Tibial nerve (tissue), 4 donors: ENCODE results near the gene SLC25A10. TPM values are rescaled to one million over a fixed set of nuclear protein-coding genes. Genes with fewer than 3 reads are reported as not detected.
"Not testable (repeated sequence)": the region's sequence is repeated elsewhere in the genome, so short reads cannot be mapped to it uniquely, and the experiment has no call there.

Source experiments
- DNase-seq, 2 donors: peaks; one replicate each; pipeline ENCODE4 v3.0.0-alpha.2; 2019; ENCODE audit warnings: low spot score in 2 of 2
- H3K27ac ChIP-seq, 4 donors: fragments of 200-600 bp; sonication (generic) in 3 of 4; one replicate each; pipeline ENCODE4 v1.5.1; 2017 to 2019; ENCODE audit warnings: mild to moderate bottlenecking in 1 of 4
- H3K27me3 ChIP-seq, 2 donors: fragments of 200-600 bp; sonication (generic) in 1 of 2; one replicate each; pipeline versions ENCODE4 v1.5.1 to v1.6.0; 2017 to 2019
- H3K36me3 ChIP-seq, 3 donors: fragments of 200-600 bp; sonication (generic); one replicate each; pipeline ENCODE4 v1.5.1; 2018 to 2019
- H3K4me1 ChIP-seq, 4 donors: fragments of 200-600 bp; sonication (generic) in 3 of 4; one replicate each; pipeline ENCODE4 v1.5.1; 2017 to 2019
- H3K4me3 ChIP-seq, 4 donors: fragments of 200-600 bp; sonication (generic) in 3 of 4; one replicate each; pipeline ENCODE4 v1.5.1; 2017 to 2019; ENCODE audit warnings: mild to moderate bottlenecking in 1 of 4, moderate library complexity in 1 of 4
- H3K9me3 ChIP-seq, 4 donors: fragments of 200-600 bp; sonication (generic) in 3 of 4; one replicate each; pipeline ENCODE4 v1.5.1; 2017 to 2019
- CTCF ChIP-seq, 5 experiments: fragments of 200-600 bp in 3 of 5; fragments of 450-650 bp in 2 of 5; sonication (generic) in 3 of 5; IDR thresholded peaks; one replicate each; pipeline ENCODE4 v1.5.1; 2016 to 2019; ENCODE audit warnings: antibody characterized with exemption in 5 of 5, mild to moderate bottlenecking in 3 of 5, moderate library complexity in 2 of 5
- EP300 ChIP-seq, 2 donors: sonication (generic); formaldehyde crosslinking; IDR thresholded peaks; one replicate each; pipeline ENCODE4 v1.6.1; 2017; ENCODE audit warnings: antibody characterized with exemption in 2 of 2, mild to moderate bottlenecking in 1 of 2
- POLR2A ChIP-seq, 2 donors: fragments of 450-650 bp; IDR thresholded peaks; one replicate each; pipeline ENCODE4 v1.6.1; 2017; ENCODE audit warnings: antibody characterized with exemption in 2 of 2, mild to moderate bottlenecking in 2 of 2, moderate library complexity in 2 of 2
- WGBS, 2 donors: methylation state at CpG; one replicate each; pipeline ENCODE4 v1.1.5; 2018; 5-methylcytosine and 5-hydroxymethylcytosine counted together
- total RNA-seq, 4 donors: library from RNA; depleted of rRNA; stranded (reverse); fragments of >200 nt; gene quantifications; one replicate each; pipeline ENCODE4 v1.1.0, GENCODE V29; 2016

SLC25A10 gene
- total RNA-seq, 4 donors from 2014 or later: 10.8 to 32.1 (median 22.6) TPM

GRCh38 chr17:81734405-81735263 is 22.6 kb downstream of the SLC25A10 start:
- Histone ChIP-seq H3K36me3 (no peaks in the 10 kb centered on the region), H3K27ac (no peak overlapping the region), H3K27me3 (peaks cover 0 to 42% of the 10 kb centered on the region in 2 donors), H3K4me3 (no peak overlapping the region), H3K4me1 (peaks cover 0 to 30% (median 0%) of the 10 kb centered on the region in 4 donors), H3K9me3 (no peaks in the 10 kb centered on the region)
- no peak for DNase-seq
- WGBS, 2 donors: 67 to 77% methylated on average over 25 to 31 of the region's 35 CpGs
- no peak for TF ChIP-seq CTCF (IDR thresholded peaks at IDR 0.05)

GRCh38 chr17:81735264-81736102 is 23.4 kb downstream of the SLC25A10 start:
- Histone ChIP-seq H3K4me3 (peak overlapping the region in 2 of 4 donors; percentile 1 to 3), H3K9me3 (no peaks in the 10 kb centered on the region), H3K27me3 (peaks cover 0 to 45% of the 10 kb centered on the region in 2 donors), H3K27ac (no peak overlapping the region), H3K36me3 (no peaks in the 10 kb centered on the region), H3K4me1 (peaks cover 0 to 26% (median 0%) of the 10 kb centered on the region in 4 donors)
- 40 to 45% methylated on average over 24 to 27 of the region's 30 CpGs for WGBS, 2 donors
- no peak for DNase-seq
- no peak for TF ChIP-seq POLR2A (IDR thresholded peaks at IDR 0.05)
- TF ChIP-seq EP300 (IDR thresholded peaks at IDR 0.05): no peak
- no peak for TF ChIP-seq CTCF (IDR thresholded peaks at IDR 0.05)

- no peaks in the 10 kb centered on the region for H3K9me3 ChIP-seq
- peaks cover 0 to 46% of the 10 kb centered on the region in 2 donors for H3K27me3 ChIP-seq
- no peak overlapping the region for H3K4me3 ChIP-seq
- no peaks in the 10 kb centered on the region for H3K36me3 ChIP-seq
- DNase-seq: no peak
- no peak overlapping the region for H3K27ac ChIP-seq
- H3K4me1 ChIP-seq: peaks cover 0 to 22% (median 0%) of the 10 kb centered on the region in 4 donors
- 77 to 82% methylated on average over 31 of the region's 31 CpGs for WGBS, 2 donors
- TF ChIP-seq CTCF (IDR thresholded peaks at IDR 0.05) (no peak), EP300 (IDR thresholded peaks at IDR 0.05) (no peak), POLR2A (IDR thresholded peaks at IDR 0.05) (no peak)
These were observed 26.1 kb downstream of the SLC25A10 start for GRCh38 chr17:81737947-81738800.

GRCh38 chr17:81738801-81739393 is 26.8 kb downstream of the SLC25A10 start:
- WGBS, 2 donors: 72 to 81% methylated on average over 27 of the region's 27 CpGs
- H3K36me3 ChIP-seq: no peaks in the 10 kb centered on the region
- peaks cover 0 to 18% (median 0%) of the 10 kb centered on the region in 4 donors for H3K4me1 ChIP-seq
- H3K9me3 ChIP-seq: no peaks in the 10 kb centered on the region
- no peak for DNase-seq
- no peak overlapping the region for H3K4me3 ChIP-seq
- H3K27ac ChIP-seq: no peak overlapping the region
- TF ChIP-seq POLR2A (IDR thresholded peaks at IDR 0.05) (no peak), EP300 (IDR thresholded peaks at IDR 0.05) (no peak), CTCF (IDR thresholded peaks at IDR 0.05) (no peak)
- peaks cover 0 to 45% of the 10 kb centered on the region in 2 donors for H3K27me3 ChIP-seq

GRCh38 chr17:81739593-81739992 is 27.5 kb downstream of the SLC25A10 start:
- Histone ChIP-seq H3K27me3 (peaks cover 0 to 45% of the 10 kb centered on the region in 2 donors), H3K4me1 (peaks cover 0 to 13% (median 0%) of the 10 kb centered on the region in 4 donors)
- 94 to 97% methylated on average over 8 of the region's 8 CpGs for WGBS, 2 donors
- not testable (repeated sequence) for DNase-seq, H3K36me3 ChIP-seq, H3K27ac ChIP-seq, H3K9me3 ChIP-seq, H3K4me3 ChIP-seq
